K562 (cell line): ENCODE data around the gene AJUBA. TPM values are rescaled to one million over a fixed set of nuclear protein-coding genes. Genes with fewer than 3 reads are reported as not detected.

Experiments used
- HCFC1 ChIP-seq: IDR thresholded peaks from 2 replicates; pipeline ENCODE4 v1.6.1; 2012; ENCODE audit warnings: low read depth, low read length, improper control_type of control experiment
- MTA3 ChIP-seq: fragments of 450-650 bp; formaldehyde crosslinking; IDR thresholded peaks from 2 replicates; pipeline ENCODE4 v1.6.1; 2017; ENCODE audit warnings: mild to moderate bottlenecking, borderline replicate concordance
- NR2C1 ChIP-seq, 2 experiments: fragments of 450-650 bp; IDR thresholded peaks; 2 replicates each; pipeline ENCODE4 v1.6.1; 2017; ENCODE audit warnings: mild to moderate bottlenecking in 2 of 2, antibody characterized with exemption in 1 of 2, inconsistent platforms in 1 of 2, missing compliant biosample characterization in 1 of 2, missing genetic modification characterization in 1 of 2
- NR2C2 ChIP-seq, 2 experiments: fragments of 200-800 bp in 1 of 2; sonication (Bioruptor generic) in 1 of 2; sonication (generic) in 1 of 2; formaldehyde crosslinking in 1 of 2; IDR thresholded peaks; 2 replicates each; pipeline versions ENCODE4 v1.6.1 to v1.8.0; 2016 to 2022; ENCODE audit warnings: mild to moderate bottlenecking in 1 of 2, missing compliant biosample characterization in 1 of 2, missing genetic modification characterization in 1 of 2, missing genetic modification reagents in 1 of 2
- TRIM24 ChIP-seq, 2 experiments: fragments of 450-650 bp; IDR thresholded peaks; 2 replicates each; pipeline ENCODE4 v1.6.1; 2016
- XRCC5 ChIP-seq: fragments of 200-400 bp; formaldehyde crosslinking; IDR thresholded peaks from 2 replicates; pipeline ENCODE4 v1.6.1; 2017; ENCODE audit warnings: low read depth, mild to moderate bottlenecking, low read length
- ZNF324 ChIP-seq: fragments of 250-450 bp; sonication (Bioruptor Pico); IDR thresholded peaks from 2 replicates; pipeline ENCODE4 v1.4.0; 2020; ENCODE audit warnings: mild to moderate bottlenecking
- polyA plus RNA-seq, 8 experiments: library from polyadenylated mRNA; depleted of rRNA in 4 of 8; stranded (reverse) in 5 of 8; unstranded in 3 of 8; fragments of >200 nt; fragmentation: Nextera tagmentation in 2 of 8; fragmentation: Illumina TruSeq in 1 of 8; extraction: Ambion mirVana in 2 of 8; extraction: Trizol in 1 of 8; gene quantifications; 2 replicates each; pipeline versions ENCODE4 v1.2.1 to v1.2.3, GENCODE V29; 2011 to 2014; ENCODE audit warnings: inconsistent platforms in 1 of 8, missing spikeins in 1 of 8
- total RNA-seq, 7 experiments: library from RNA; depleted of rRNA in 6 of 7; stranded (reverse); fragments of >200 nt in 6 of 7; fragmentation: Illumina TruSeq in 2 of 7; extraction: Trizol in 2 of 7; gene quantifications; 2 replicates each; pipeline versions ENCODE4 v1.2.1 to v1.2.3, GENCODE V29; 2011 to 2021; ENCODE audit warnings: low replicate concordance in 1 of 7
- TF ChIP-seq, protein P1 (sequence below): sonication (generic); formaldehyde crosslinking; IDR thresholded peaks from 2 replicates; pipeline ENCODE4 v1.8.1; 2022; ENCODE audit warnings: missing genetic modification reagents
- TF ChIP-seq, protein P2 (sequence below): fragments of 200-800 bp; sonication (Bioruptor generic); IDR thresholded peaks from 2 replicates; pipeline ENCODE4 v1.6.1; 2017; ENCODE audit warnings: missing genetic modification characterization, missing compliant biosample characterization
- TF ChIP-seq, protein P3 (sequence below), 3 experiments: fragments of 200-800 bp in 1 of 3; fragments of 250-450 bp in 1 of 3; fragments of 450-650 bp in 1 of 3; sonication (Bioruptor Pico) in 1 of 3; sonication (Bioruptor generic) in 1 of 3; formaldehyde crosslinking in 1 of 3; IDR thresholded peaks; 2 replicates each; pipeline versions ENCODE4 v1.6.1 to v1.8.0; 2016 to 2022; ENCODE audit warnings: mild to moderate bottlenecking in 2 of 3, missing genetic modification characterization in 2 of 3, missing compliant biosample characterization in 1 of 3, moderate library complexity in 1 of 3
- TF ChIP-seq, protein P4 (sequence below): fragments of 250-450 bp; sonication (Bioruptor Pico); IDR thresholded peaks from 2 replicates; pipeline ENCODE4 v1.9.0; 2021; ENCODE audit warnings: mild to moderate bottlenecking
- TF ChIP-seq, protein P5 (sequence below): fragments of 250-450 bp; sonication (Bioruptor Pico); IDR thresholded peaks from 2 replicates; pipeline ENCODE4 v1.4.0; 2020; ENCODE audit warnings: mild to moderate bottlenecking, moderate library complexity, borderline replicate concordance
- TF ChIP-seq, protein P6 (sequence below): sonication (generic); formaldehyde crosslinking; IDR thresholded peaks from 2 replicates; pipeline ENCODE4 v1.8.0; 2022; ENCODE audit warnings: mild to moderate bottlenecking, missing genetic modification reagents, borderline replicate concordance

The AJUBA gene
- total and polyA plus RNA-seq, 9 of the 15 experiments (the other 6 are each of a cell fraction or from before 2014, with no cell fraction given): 0.73 to 4.7 (median 2.8) TPM

DNA sequence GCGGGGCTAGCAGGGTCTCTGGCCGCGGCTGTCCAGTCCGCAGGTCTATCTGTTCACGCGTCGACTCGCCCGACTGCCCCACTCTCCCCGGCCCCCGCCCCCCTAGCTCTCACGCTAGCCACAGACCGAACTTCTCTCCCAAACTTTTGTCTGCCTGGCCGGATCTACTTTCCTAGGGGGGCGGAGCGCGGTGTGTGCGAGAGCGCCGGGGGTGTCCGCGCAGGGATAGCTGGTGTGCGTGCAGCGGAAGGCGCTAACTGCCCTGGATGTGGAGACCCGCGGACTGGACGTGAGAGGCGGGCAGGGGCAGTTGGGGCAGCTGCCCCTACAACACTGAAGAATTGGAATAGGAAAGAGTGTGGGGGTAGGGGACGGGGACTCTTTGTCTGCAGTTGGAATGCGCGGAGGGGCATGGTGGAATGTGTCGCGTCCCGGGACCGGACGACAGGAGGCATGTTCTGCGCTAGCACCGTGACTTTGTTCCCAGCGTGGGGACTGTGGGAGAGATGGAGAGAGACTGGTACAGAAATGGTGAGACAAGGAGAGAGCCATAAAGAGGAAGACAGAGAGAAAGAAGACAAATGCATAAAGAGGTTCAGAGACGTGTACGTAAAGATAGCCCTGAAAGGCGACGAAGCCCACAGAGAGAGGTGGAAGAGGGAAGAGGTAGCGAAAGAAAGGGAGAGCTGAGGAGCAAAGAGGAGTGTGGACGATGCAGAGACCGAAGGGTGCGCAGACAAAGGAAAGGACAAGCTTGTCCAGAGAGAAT, at the start of gene AJUBA (continued):
- TF ChIP-seq, protein P1, sequence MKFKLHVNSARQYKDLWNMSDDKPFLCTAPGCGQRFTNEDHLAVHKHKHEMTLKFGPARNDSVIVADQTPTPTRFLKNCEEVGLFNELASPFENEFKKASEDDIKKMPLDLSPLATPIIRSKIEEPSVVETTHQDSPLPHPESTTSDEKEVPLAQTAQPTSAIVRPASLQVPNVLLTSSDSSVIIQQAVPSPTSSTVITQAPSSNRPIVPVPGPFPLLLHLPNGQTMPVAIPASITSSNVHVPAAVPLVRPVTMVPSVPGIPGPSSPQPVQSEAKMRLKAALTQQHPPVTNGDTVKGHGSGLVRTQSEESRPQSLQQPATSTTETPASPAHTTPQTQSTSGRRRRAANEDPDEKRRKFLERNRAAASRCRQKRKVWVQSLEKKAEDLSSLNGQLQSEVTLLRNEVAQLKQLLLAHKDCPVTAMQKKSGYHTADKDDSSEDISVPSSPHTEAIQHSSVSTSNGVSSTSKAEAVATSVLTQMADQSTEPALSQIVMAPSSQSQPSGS (CRISPR knock-in tag): no peak
- TF ChIP-seq, protein P2, sequence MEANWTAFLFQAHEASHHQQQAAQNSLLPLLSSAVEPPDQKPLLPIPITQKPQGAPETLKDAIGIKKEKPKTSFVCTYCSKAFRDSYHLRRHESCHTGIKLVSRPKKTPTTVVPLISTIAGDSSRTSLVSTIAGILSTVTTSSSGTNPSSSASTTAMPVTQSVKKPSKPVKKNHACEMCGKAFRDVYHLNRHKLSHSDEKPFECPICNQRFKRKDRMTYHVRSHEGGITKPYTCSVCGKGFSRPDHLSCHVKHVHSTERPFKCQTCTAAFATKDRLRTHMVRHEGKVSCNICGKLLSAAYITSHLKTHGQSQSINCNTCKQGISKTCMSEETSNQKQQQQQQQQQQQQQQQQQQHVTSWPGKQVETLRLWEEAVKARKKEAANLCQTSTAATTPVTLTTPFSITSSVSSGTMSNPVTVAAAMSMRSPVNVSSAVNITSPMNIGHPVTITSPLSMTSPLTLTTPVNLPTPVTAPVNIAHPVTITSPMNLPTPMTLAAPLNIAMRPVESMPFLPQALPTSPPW (CRISPR knock-in tag): peak; percentile 92
- TF ChIP-seq, protein P3, sequence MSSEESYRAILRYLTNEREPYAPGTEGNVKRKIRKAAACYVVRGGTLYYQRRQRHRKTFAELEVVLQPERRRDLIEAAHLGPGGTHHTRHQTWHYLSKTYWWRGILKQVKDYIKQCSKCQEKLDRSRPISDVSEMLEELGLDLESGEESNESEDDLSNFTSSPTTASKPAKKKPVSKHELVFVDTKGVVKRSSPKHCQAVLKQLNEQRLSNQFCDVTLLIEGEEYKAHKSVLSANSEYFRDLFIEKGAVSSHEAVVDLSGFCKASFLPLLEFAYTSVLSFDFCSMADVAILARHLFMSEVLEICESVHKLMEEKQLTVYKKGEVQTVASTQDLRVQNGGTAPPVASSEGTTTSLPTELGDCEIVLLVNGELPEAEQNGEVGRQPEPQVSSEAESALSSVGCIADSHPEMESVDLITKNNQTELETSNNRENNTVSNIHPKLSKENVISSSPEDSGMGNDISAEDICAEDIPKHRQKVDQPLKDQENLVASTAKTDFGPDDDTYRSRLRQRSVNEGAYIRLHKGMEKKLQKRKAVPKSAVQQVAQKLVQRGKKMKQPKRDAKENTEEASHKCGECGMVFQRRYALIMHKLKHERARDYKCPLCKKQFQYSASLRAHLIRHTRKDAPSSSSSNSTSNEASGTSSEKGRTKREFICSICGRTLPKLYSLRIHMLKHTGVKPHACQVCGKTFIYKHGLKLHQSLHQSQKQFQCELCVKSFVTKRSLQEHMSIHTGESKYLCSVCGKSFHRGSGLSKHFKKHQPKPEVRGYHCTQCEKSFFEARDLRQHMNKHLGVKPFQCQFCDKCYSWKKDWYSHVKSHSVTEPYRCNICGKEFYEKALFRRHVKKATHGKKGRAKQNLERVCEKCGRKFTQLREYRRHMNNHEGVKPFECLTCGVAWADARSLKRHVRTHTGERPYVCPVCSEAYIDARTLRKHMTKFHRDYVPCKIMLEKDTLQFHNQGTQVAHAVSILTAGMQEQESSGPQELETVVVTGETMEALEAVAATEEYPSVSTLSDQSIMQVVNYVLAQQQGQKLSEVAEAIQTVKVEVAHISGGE (CRISPR knock-in tag; IDR thresholded peaks at IDR 0.05): 0 out of 6 replicates have a peak, but pooled peaks of 1 of the 3 experiments have one; percentile 43
- no peak for TF ChIP-seq NR2C2 (CRISPR knock-in tag; IDR thresholded peaks at IDR 0.05)
- no peak for TF ChIP-seq NR2C2 (tag; IDR thresholded peaks at IDR 0.05)
- TF ChIP-seq, protein P4, sequence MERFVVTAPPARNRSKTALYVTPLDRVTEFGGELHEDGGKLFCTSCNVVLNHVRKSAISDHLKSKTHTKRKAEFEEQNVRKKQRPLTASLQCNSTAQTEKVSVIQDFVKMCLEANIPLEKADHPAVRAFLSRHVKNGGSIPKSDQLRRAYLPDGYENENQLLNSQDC (CRISPR knock-in tag): no peak
- TF ChIP-seq ZNF324: no peak
- no peak; the same call in 1 of the 2 replicates for TF ChIP-seq NR2C1 (IDR thresholded peaks at IDR 0.05)
- no peak for TF ChIP-seq NR2C1 (tag; IDR thresholded peaks at IDR 0.05)
- peak; percentile 59 to 77 for TF ChIP-seq TRIM24 (IDR thresholded peaks at IDR 0.05)
- TF ChIP-seq HCFC1: no peak
- TF ChIP-seq, protein P5, sequence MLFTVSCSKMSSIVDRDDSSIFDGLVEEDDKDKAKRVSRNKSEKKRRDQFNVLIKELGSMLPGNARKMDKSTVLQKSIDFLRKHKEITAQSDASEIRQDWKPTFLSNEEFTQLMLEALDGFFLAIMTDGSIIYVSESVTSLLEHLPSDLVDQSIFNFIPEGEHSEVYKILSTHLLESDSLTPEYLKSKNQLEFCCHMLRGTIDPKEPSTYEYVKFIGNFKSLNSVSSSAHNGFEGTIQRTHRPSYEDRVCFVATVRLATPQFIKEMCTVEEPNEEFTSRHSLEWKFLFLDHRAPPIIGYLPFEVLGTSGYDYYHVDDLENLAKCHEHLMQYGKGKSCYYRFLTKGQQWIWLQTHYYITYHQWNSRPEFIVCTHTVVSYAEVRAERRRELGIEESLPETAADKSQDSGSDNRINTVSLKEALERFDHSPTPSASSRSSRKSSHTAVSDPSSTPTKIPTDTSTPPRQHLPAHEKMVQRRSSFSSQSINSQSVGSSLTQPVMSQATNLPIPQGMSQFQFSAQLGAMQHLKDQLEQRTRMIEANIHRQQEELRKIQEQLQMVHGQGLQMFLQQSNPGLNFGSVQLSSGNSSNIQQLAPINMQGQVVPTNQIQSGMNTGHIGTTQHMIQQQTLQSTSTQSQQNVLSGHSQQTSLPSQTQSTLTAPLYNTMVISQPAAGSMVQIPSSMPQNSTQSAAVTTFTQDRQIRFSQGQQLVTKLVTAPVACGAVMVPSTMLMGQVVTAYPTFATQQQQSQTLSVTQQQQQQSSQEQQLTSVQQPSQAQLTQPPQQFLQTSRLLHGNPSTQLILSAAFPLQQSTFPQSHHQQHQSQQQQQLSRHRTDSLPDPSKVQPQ: no peak
- peak; percentile 95 for TF ChIP-seq MTA3
- TF ChIP-seq, protein P6, sequence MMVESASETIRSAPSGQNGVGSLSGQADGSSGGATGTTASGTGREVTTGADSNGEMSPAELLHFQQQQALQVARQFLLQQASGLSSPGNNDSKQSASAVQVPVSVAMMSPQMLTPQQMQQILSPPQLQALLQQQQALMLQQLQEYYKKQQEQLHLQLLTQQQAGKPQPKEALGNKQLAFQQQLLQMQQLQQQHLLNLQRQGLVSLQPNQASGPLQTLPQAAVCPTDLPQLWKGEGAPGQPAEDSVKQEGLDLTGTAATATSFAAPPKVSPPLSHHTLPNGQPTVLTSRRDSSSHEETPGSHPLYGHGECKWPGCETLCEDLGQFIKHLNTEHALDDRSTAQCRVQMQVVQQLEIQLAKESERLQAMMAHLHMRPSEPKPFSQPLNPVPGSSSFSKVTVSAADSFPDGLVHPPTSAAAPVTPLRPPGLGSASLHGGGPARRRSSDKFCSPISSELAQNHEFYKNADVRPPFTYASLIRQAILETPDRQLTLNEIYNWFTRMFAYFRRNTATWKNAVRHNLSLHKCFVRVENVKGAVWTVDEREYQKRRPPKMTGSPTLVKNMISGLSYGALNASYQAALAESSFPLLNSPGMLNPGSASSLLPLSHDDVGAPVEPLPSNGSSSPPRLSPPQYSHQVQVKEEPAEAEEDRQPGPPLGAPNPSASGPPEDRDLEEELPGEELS (CRISPR knock-in tag): no peak
- TF ChIP-seq XRCC5: peak; percentile 72
